Lung microvascular endothelial cell (primary cell): ENCODE measurements around the gene CRNN. TPM values are rescaled to one million over a fixed set of nuclear protein-coding genes. Genes with fewer than 3 reads are reported as not detected.

Source experiments
- DNase-seq, 2 donors: peaks; one replicate each; pipeline versions ENCODE4 v3.0.0 to v3.0.0-alpha.2; 2010; ENCODE audit warnings: low read depth in 2 of 2
- total RNA-seq: library from RNA; depleted of rRNA; stranded (reverse); fragments of >200 nt; gene quantifications from 2 replicates; pipeline ENCODE4 v1.2.1, GENCODE V29; 2014

CRNN gene
- total RNA-seq = not detected in 2 replicates

GRCh38 chr1:152413909-152414308, at the start of gene CRNN:
Gene CRNN, minus strand, starts transcription at chr1:152414263. Its CDS starts 2,030 bp downstream, at chr1:152412233.
- DNase-seq = no peak

- DNase-seq = no peak
Observed at GRCh38 chr1:152462636-152463035, 48.6 kb upstream of the CRNN start.

- DNase-seq = peak; percentile 80
Observed at GRCh38 chr1:152461544-152461943, 47.5 kb upstream of the CRNN start.

- no peak for DNase-seq
Observed at GRCh38 chr1:152460529-152460899, 46.5 kb upstream of the CRNN start.

- peak; percentile 73 to 79 for DNase-seq
Observed at GRCh38 chr1:152459596-152460528, 45.8 kb upstream of the CRNN start.

GRCh38 chr1:152458384-152459185, 44.5 kb upstream of the CRNN start:
- peak; percentile 69 to 82 for DNase-seq

- DNase-seq = no peak
Observed at GRCh38 chr1:152457561-152457960, 43.5 kb upstream of the CRNN start.

GRCh38 chr1:152457071-152457470, 43.0 kb upstream of the CRNN start:
- no peak for DNase-seq

GRCh38 chr1:152451254-152451653, 37.2 kb upstream of the CRNN start:
- no peak for DNase-seq

- no peak for DNase-seq
Observed at GRCh38 chr1:152449661-152450060, 35.6 kb upstream of the CRNN start.

- DNase-seq = no peak
Observed at GRCh38 chr1:152448496-152448895, 34.4 kb upstream of the CRNN start.

- no peak for DNase-seq
Observed at GRCh38 chr1:152448095-152448494, 34.0 kb upstream of the CRNN start.

GRCh38 chr1:152447484-152447883, 33.4 kb upstream of the CRNN start:
- no peak for DNase-seq

GRCh38 chr1:152444045-152444444, 30.0 kb upstream of the CRNN start:
- DNase-seq = no peak

- peak in 1 of 2 donors; percentile 58 for DNase-seq
Observed at GRCh38 chr1:152442765-152443164, 28.7 kb upstream of the CRNN start.

- peak in 1 of 2 donors; percentile 17 for DNase-seq
Observed at GRCh38 chr1:152442301-152442700, 28.2 kb upstream of the CRNN start.

- no peak for DNase-seq
Observed at GRCh38 chr1:152441756-152442155, 27.7 kb upstream of the CRNN start.

- DNase-seq = peak; percentile 73 to 79
Observed at GRCh38 chr1:152440635-152441471, 26.8 kb upstream of the CRNN start.

- DNase-seq = peak in 1 of 2 donors; percentile 14
Observed at GRCh38 chr1:152436593-152437496, 22.8 kb upstream of the CRNN start.

GRCh38 chr1:152427458-152427857, 13.4 kb upstream of the CRNN start:
- DNase-seq = no peak
